Measurements from ENCODE around the gene MRRF.

GRCh38 chr9:122338994-122339393 is 74.3 kb downstream of the MRRF start:
- TF ChIP-seq POLR2AphosphoS5 (IDR thresholded peaks at IDR 0.05; ENCODE audit: low read depth, low read length) (no peak), TAF1 (IDR thresholded peaks at IDR 0.05; ENCODE audit: borderline replicate concordance, insufficient read depth, low read length) (no peak), REST (IDR thresholded peaks at IDR 0.05; ENCODE audit: insufficient read depth in 1 of 2, low read depth in 2 of 2, low read length in 2 of 2) (no peak), SIN3A (IDR thresholded peaks at IDR 0.05; ENCODE audit: borderline replicate concordance, insufficient read depth, low read length) (no peak)
